ENCODE results near the gene PCBP3.

The PCBP3 gene

GRCh38 chr21:45941717-45942546 lies 298.4 kb downstream of the PCBP3 start:
- no peak overlapping the region for H3K23ac ChIP-seq (ENCODE audit: low read length)
- H3K79me1 ChIP-seq (ENCODE audit: low read length) = no peaks in the 10 kb centered on the region
- no peak overlapping the region for H3K27ac ChIP-seq (ENCODE audit: low read depth, low read length)
- peaks cover 29% of the 10 kb centered on the region for H3K9me3 ChIP-seq (ENCODE audit: insufficient read depth, low read depth, low read length)
- H3K4ac ChIP-seq (ENCODE audit: low read depth, low read length) = no peak overlapping the region
- no peak for DNase-seq
- H2AFZ ChIP-seq (ENCODE audit: insufficient read depth, low read length, poor library complexity) = no peak overlapping the region
- no peak overlapping the region for H4K91ac ChIP-seq (ENCODE audit: low read depth, low read length)
- no peak overlapping the region for H2BK5ac ChIP-seq (ENCODE audit: low read depth, low read length, poor library complexity)
- H3K4me3 ChIP-seq (ENCODE audit: low read depth, low read length) = no peak overlapping the region
- no peaks in the 10 kb centered on the region for H3K79me2 ChIP-seq (ENCODE audit: control insufficient read depth, insufficient read depth, low read length, poor library complexity)
- no peak overlapping the region for H4K12ac ChIP-seq (ENCODE audit: low read depth, low read length)
- H3K36me3 ChIP-seq (ENCODE audit: control insufficient read depth in 1 of 2, insufficient read depth in 2 of 2, low read length in 2 of 2) = no peaks in the 10 kb centered on the region
- H2BK12ac ChIP-seq (ENCODE audit: low read length) = no peak overlapping the region
- H3K4me1 ChIP-seq (ENCODE audit: control insufficient read depth in 1 of 2, insufficient read depth in 2 of 2, low read length in 2 of 2) = no peaks in the 10 kb centered on the region
- no peak overlapping the region for H3K4me2 ChIP-seq (ENCODE audit: low read length)
- H3K27me3 ChIP-seq (ENCODE audit: insufficient read depth, low read length) = no peaks in the 10 kb centered on the region
- H3K18ac ChIP-seq (ENCODE audit: low read length) = no peak overlapping the region
- H2BK120ac ChIP-seq (ENCODE audit: insufficient read depth, low read length, poor library complexity) = no peak overlapping the region
- no peak overlapping the region for H3K9ac ChIP-seq (ENCODE audit: low read length)
- no CpG with 5 or more reads among the region's 32 CpGs for WGBS (ENCODE audit: extremely low coverage, insufficient coverage, insufficient read length)
- H4K8ac ChIP-seq (ENCODE audit: low read depth, low read length) = no peak overlapping the region
- H3K14ac ChIP-seq (ENCODE audit: low read length) = no peak overlapping the region
- no peak overlapping the region for H2AK5ac ChIP-seq (ENCODE audit: low read length)

- H3K4me2 ChIP-seq (ENCODE audit: low read length) = no peak overlapping the region
- H3K4me1 ChIP-seq (ENCODE audit: control insufficient read depth in 1 of 2, insufficient read depth in 2 of 2, low read length in 2 of 2) = no peaks in the 10 kb centered on the region
- no peak overlapping the region for H3K27ac ChIP-seq (ENCODE audit: low read depth, low read length)
- no peak overlapping the region for H3K14ac ChIP-seq (ENCODE audit: low read length)
- DNase-seq = no peak
- no peak overlapping the region for H3K4ac ChIP-seq (ENCODE audit: low read depth, low read length)
- WGBS (ENCODE audit: extremely low coverage, insufficient coverage, insufficient read length) = no CpG with 5 or more reads among the region's 20 CpGs
- no peak overlapping the region for H4K8ac ChIP-seq (ENCODE audit: low read depth, low read length)
- no peak overlapping the region for H4K12ac ChIP-seq (ENCODE audit: low read depth, low read length)
- no peak overlapping the region for H3K23ac ChIP-seq (ENCODE audit: low read length)
- no peaks in the 10 kb centered on the region for H3K36me3 ChIP-seq (ENCODE audit: control insufficient read depth in 1 of 2, insufficient read depth in 2 of 2, low read length in 2 of 2)
- H2BK12ac ChIP-seq (ENCODE audit: low read length) = no peak overlapping the region
- H2BK120ac ChIP-seq (ENCODE audit: insufficient read depth, low read length, poor library complexity) = no peak overlapping the region
- H2BK5ac ChIP-seq (ENCODE audit: low read depth, low read length, poor library complexity) = no peak overlapping the region
- H3K27me3 ChIP-seq (ENCODE audit: insufficient read depth, low read length) = no peaks in the 10 kb centered on the region
- no peak overlapping the region for H2AK5ac ChIP-seq (ENCODE audit: low read length)
- H3K18ac ChIP-seq (ENCODE audit: low read length) = no peak overlapping the region
- no peaks in the 10 kb centered on the region for H3K79me2 ChIP-seq (ENCODE audit: control insufficient read depth, insufficient read depth, low read length, poor library complexity)
- H2AFZ ChIP-seq (ENCODE audit: insufficient read depth, low read length, poor library complexity) = no peak overlapping the region
- peaks cover 23% of the 10 kb centered on the region for H3K9me3 ChIP-seq (ENCODE audit: insufficient read depth, low read depth, low read length)
- no peak overlapping the region for H4K91ac ChIP-seq (ENCODE audit: low read depth, low read length)
- H3K9ac ChIP-seq (ENCODE audit: low read length) = no peak overlapping the region
- no peaks in the 10 kb centered on the region for H3K79me1 ChIP-seq (ENCODE audit: low read length)
- H3K4me3 ChIP-seq (ENCODE audit: low read depth, low read length) = no peak overlapping the region
Measured at GRCh38 chr21:45942755-45943629, 299.5 kb downstream of the PCBP3 start.

- no peak overlapping the region for H3K4ac ChIP-seq (ENCODE audit: low read depth, low read length)
- no peak overlapping the region for H2AK5ac ChIP-seq (ENCODE audit: low read length)
- no peaks in the 10 kb centered on the region for H3K79me2 ChIP-seq (ENCODE audit: control insufficient read depth, insufficient read depth, low read length, poor library complexity)
- peaks cover 16% of the 10 kb centered on the region for H3K9me3 ChIP-seq (ENCODE audit: insufficient read depth, low read depth, low read length)
- no peaks in the 10 kb centered on the region for H3K4me1 ChIP-seq (ENCODE audit: control insufficient read depth in 1 of 2, insufficient read depth in 2 of 2, low read length in 2 of 2)
- H3K4me3 ChIP-seq (ENCODE audit: low read depth, low read length) = no peak overlapping the region
- no peak overlapping the region for H3K4me2 ChIP-seq (ENCODE audit: low read length)
- H2AFZ ChIP-seq (ENCODE audit: insufficient read depth, low read length, poor library complexity) = no peak overlapping the region
- no peak overlapping the region for H3K14ac ChIP-seq (ENCODE audit: low read length)
- H4K91ac ChIP-seq (ENCODE audit: low read depth, low read length) = no peak overlapping the region
- no peak overlapping the region for H2BK120ac ChIP-seq (ENCODE audit: insufficient read depth, low read length, poor library complexity)
- no peaks in the 10 kb centered on the region for H3K27me3 ChIP-seq (ENCODE audit: insufficient read depth, low read length)
- H3K18ac ChIP-seq (ENCODE audit: low read length) = no peak overlapping the region
- no peak overlapping the region for H3K23ac ChIP-seq (ENCODE audit: low read length)
- no peak overlapping the region for H4K12ac ChIP-seq (ENCODE audit: low read depth, low read length)
- H2BK5ac ChIP-seq (ENCODE audit: low read depth, low read length, poor library complexity) = no peak overlapping the region
- no peaks in the 10 kb centered on the region for H3K79me1 ChIP-seq (ENCODE audit: low read length)
- H3K9ac ChIP-seq (ENCODE audit: low read length) = no peak overlapping the region
- WGBS (ENCODE audit: extremely low coverage, insufficient coverage, insufficient read length) = no CpG with 5 or more reads among the region's 8 CpGs
- H2BK12ac ChIP-seq (ENCODE audit: low read length) = no peak overlapping the region
- H4K8ac ChIP-seq (ENCODE audit: low read depth, low read length) = no peak overlapping the region
- DNase-seq = no peak
- H3K27ac ChIP-seq (ENCODE audit: low read depth, low read length) = no peak overlapping the region
- H3K36me3 ChIP-seq (ENCODE audit: control insufficient read depth in 1 of 2, insufficient read depth in 2 of 2, low read length in 2 of 2) = no peaks in the 10 kb centered on the region
Measured at GRCh38 chr21:45943630-45944540, 300.4 kb downstream of the PCBP3 start.

GRCh38 chr21:45944601-45945000 lies 301.1 kb downstream of the PCBP3 start:
- peaks cover 9% of the 10 kb centered on the region for H3K9me3 ChIP-seq (ENCODE audit: insufficient read depth, low read depth, low read length)
- H2AK5ac ChIP-seq (ENCODE audit: low read length) = no peak overlapping the region
- no peak overlapping the region for H3K14ac ChIP-seq (ENCODE audit: low read length)
- H2BK5ac ChIP-seq (ENCODE audit: low read depth, low read length, poor library complexity) = no peak overlapping the region
- no peaks in the 10 kb centered on the region for H3K79me1 ChIP-seq (ENCODE audit: low read length)
- H3K9ac ChIP-seq (ENCODE audit: low read length) = no peak overlapping the region
- no peak overlapping the region for H2BK12ac ChIP-seq (ENCODE audit: low read length)
- H3K23ac ChIP-seq (ENCODE audit: low read length) = no peak overlapping the region
- H4K12ac ChIP-seq (ENCODE audit: low read depth, low read length) = no peak overlapping the region
- H3K4me1 ChIP-seq (ENCODE audit: control insufficient read depth in 1 of 2, insufficient read depth in 2 of 2, low read length in 2 of 2) = no peaks in the 10 kb centered on the region
- no peak overlapping the region for H3K4me3 ChIP-seq (ENCODE audit: low read depth, low read length)
- no peak overlapping the region for H4K91ac ChIP-seq (ENCODE audit: low read depth, low read length)
- H3K27ac ChIP-seq (ENCODE audit: low read depth, low read length) = no peak overlapping the region
- no peak overlapping the region for H3K4ac ChIP-seq (ENCODE audit: low read depth, low read length)
- DNase-seq = no peak
- no peak overlapping the region for H3K4me2 ChIP-seq (ENCODE audit: low read length)
- H4K8ac ChIP-seq (ENCODE audit: low read depth, low read length) = no peak overlapping the region
- H3K18ac ChIP-seq (ENCODE audit: low read length) = no peak overlapping the region
- no peaks in the 10 kb centered on the region for H3K27me3 ChIP-seq (ENCODE audit: insufficient read depth, low read length)
- H2AFZ ChIP-seq (ENCODE audit: insufficient read depth, low read length, poor library complexity) = no peak overlapping the region
- no peaks in the 10 kb centered on the region for H3K36me3 ChIP-seq (ENCODE audit: control insufficient read depth in 1 of 2, insufficient read depth in 2 of 2, low read length in 2 of 2)
- WGBS (ENCODE audit: extremely low coverage, insufficient coverage, insufficient read length) = no CpG with 5 or more reads among the region's 14 CpGs
- H2BK120ac ChIP-seq (ENCODE audit: insufficient read depth, low read length, poor library complexity) = no peak overlapping the region
- H3K79me2 ChIP-seq (ENCODE audit: control insufficient read depth, insufficient read depth, low read length, poor library complexity) = no peaks in the 10 kb centered on the region
